GM21786 (cell line): ENCODE data around the gene SMPD3.

Source experiments
- ATAC-seq: cut with Tn5 transposase; IDR thresholded peaks from one replicate; pipeline ENCODE4 v1.9.1; 2021; ENCODE audit not compliant: unreplicated experiment

The SMPD3 gene

GRCh38 chr16:68384288-68385161 lies 63.8 kb downstream of the SMPD3 start:
- ATAC-seq, result no peak

GRCh38 chr16:68383858-68384257 lies 64.5 kb downstream of the SMPD3 start:
- ATAC-seq, result no peak

GRCh38 chr16:68382296-68382718 lies 66.0 kb downstream of the SMPD3 start:
- peak; percentile 36 for ATAC-seq

- ATAC-seq, result no peak
These were observed 67.0 kb downstream of the SMPD3 start for GRCh38 chr16:68381363-68381724.

GRCh38 chr16:68380676-68381362 lies 67.5 kb downstream of the SMPD3 start:
- no peak for ATAC-seq

GRCh38 chr16:68380348-68380670 lies 68.0 kb downstream of the SMPD3 start:
- no peak for ATAC-seq

GRCh38 chr16:68379472-68380347 lies 68.6 kb downstream of the SMPD3 start:
- no peak for ATAC-seq

GRCh38 chr16:68378436-68379415 lies 69.6 kb downstream of the SMPD3 start:
- ATAC-seq, result no peak

GRCh38 chr16:68377667-68378393 lies 70.5 kb downstream of the SMPD3 start:
- no peak for ATAC-seq

- ATAC-seq, result no peak
These were observed 71.1 kb downstream of the SMPD3 start for GRCh38 chr16:68377221-68377620.

GRCh38 chr16:68376590-68376989 lies 71.7 kb downstream of the SMPD3 start:
- ATAC-seq, result no peak

- no peak for ATAC-seq
These were observed 72.3 kb downstream of the SMPD3 start for GRCh38 chr16:68375801-68376536.

GRCh38 chr16:68374961-68375660 lies 73.2 kb downstream of the SMPD3 start:
- no peak for ATAC-seq

GRCh38 chr16:68374246-68374805 lies 74.0 kb downstream of the SMPD3 start:
- ATAC-seq, result no peak

GRCh38 chr16:68373528-68374245 lies 74.6 kb downstream of the SMPD3 start:
- ATAC-seq, result no peak

GRCh38 chr16:68372806-68373205 lies 75.5 kb downstream of the SMPD3 start:
- no peak for ATAC-seq

- ATAC-seq, result no peak
These were observed 76.0 kb downstream of the SMPD3 start for GRCh38 chr16:68372381-68372720.
